Measurements from ENCODE around the gene CXorf58. TPM values are rescaled to one million over a fixed set of nuclear protein-coding genes. Genes with fewer than 3 reads are reported as not detected.
"Not testable (repeated sequence)": the region's sequence is repeated elsewhere in the genome, so short reads cannot be mapped to it uniquely, and the experiment has no call there.

CXorf58 gene
- total RNA-seq (not detected in 2 replicates), polyA plus RNA-seq (not detected in 2 replicates), polyA minus RNA-seq (ENCODE audit: low replicate concordance) (not detected in 2 replicates)
- not detected in 2 replicates for polyA plus RNA-seq (2012)

GRCh38 chrX:23907498-23908218, at the start of gene CXorf58, which contains the start of gene APOO:
TSS of gene CXorf58 (plus strand) at chrX:23908006. CDS start at chrX:23910303, 2,297 bp downstream.
TSS of gene APOO (minus strand) at chrX:23907938. CDS start at chrX:23907702, 236 bp downstream.
- Histone ChIP-seq H3K4me1 (ENCODE audit: control insufficient read depth, extremely low read depth, insufficient read depth, low read length) (no peaks in the 10 kb centered on the region), H3K27me3 (ENCODE audit: control insufficient read depth, insufficient read depth, low read length) (no peaks in the 10 kb centered on the region), H3K4me2 (ENCODE audit: extremely low read depth, insufficient read depth, low read length) (peak within 1 kb of the TSS; percentile 71), H3K9ac (ENCODE audit: insufficient read depth, low read length) (peak within 1 kb of the TSS; percentile 66), H3K9me3 (ENCODE audit: control insufficient read depth, insufficient read depth, low read depth, low read length) (no peaks in the 10 kb centered on the region), H4K20me1 (ENCODE audit: control insufficient read depth, extremely low read depth, insufficient read depth, low read length) (no peaks in the 10 kb centered on the region), H3K36me3 (ENCODE audit: control insufficient read depth, insufficient read depth, low read length) (no peaks in the 10 kb centered on the region), H3K4me3 (replicated peaks in 1 of 4; ENCODE audit: control extremely low read depth in 1 of 4, insufficient read depth in 1 of 4, low read depth in 3 of 4, low read length in 4 of 4) (peak within 1 kb of the TSS; percentile 50 to 73 (median 60)), H3K27ac (ENCODE audit: insufficient read depth, low read length) (peak within 1 kb of the TSS; percentile 65), H3K79me2 (ENCODE audit: control insufficient read depth, insufficient read depth, low read length) (no peaks in the 10 kb centered on the region), H2AFZ (ENCODE audit: low read length) (peak within 1 kb of the TSS; percentile 68)
- TF ChIP-seq EZH2 (IDR thresholded peaks at IDR 0.05; ENCODE audit: low read length, missing control alignments) (no peak), CTCF (conservative IDR thresholded peaks at IDR 0.05 in 1 of 2, IDR thresholded peaks at IDR 0.05 in 1 of 2; ENCODE audit: low read depth in 1 of 2, low read length in 2 of 2) (peak; percentile 55 to 65)
- peak; percentile 86 to 90 for DNase-seq (ENCODE audit: low read depth in 2 of 2)

GRCh38 chrX:23859238-23859637, 48.6 kb upstream of the CXorf58 start:
- H3K79me2 ChIP-seq (ENCODE audit: control insufficient read depth, insufficient read depth, low read length); H3K27ac ChIP-seq (ENCODE audit: insufficient read depth, low read length); H3K4me3 ChIP-seq (replicated peaks in 1 of 4; ENCODE audit: control extremely low read depth in 1 of 4, insufficient read depth in 1 of 4, low read depth in 3 of 4, low read length in 4 of 4); H3K4me2 ChIP-seq (ENCODE audit: extremely low read depth, insufficient read depth, low read length); H3K9me3 ChIP-seq (ENCODE audit: control insufficient read depth, insufficient read depth, low read depth, low read length); H3K27me3 ChIP-seq (ENCODE audit: control insufficient read depth, insufficient read depth, low read length); H3K4me1 ChIP-seq (ENCODE audit: control insufficient read depth, extremely low read depth, insufficient read depth, low read length); H3K9ac ChIP-seq (ENCODE audit: insufficient read depth, low read length); H3K36me3 ChIP-seq (ENCODE audit: control insufficient read depth, insufficient read depth, low read length); DNase-seq (ENCODE audit: low read depth in 2 of 2); H2AFZ ChIP-seq (ENCODE audit: low read length); H4K20me1 ChIP-seq (ENCODE audit: control insufficient read depth, extremely low read depth, insufficient read depth, low read length): not testable (repeated sequence)

- Histone ChIP-seq H3K4me2 (ENCODE audit: extremely low read depth, insufficient read depth, low read length) (no peak overlapping the region), H3K9ac (ENCODE audit: insufficient read depth, low read length) (no peak overlapping the region), H3K9me3 (ENCODE audit: control insufficient read depth, insufficient read depth, low read depth, low read length) (no peaks in the 10 kb centered on the region), H3K27me3 (ENCODE audit: control insufficient read depth, insufficient read depth, low read length) (no peaks in the 10 kb centered on the region), H4K20me1 (ENCODE audit: control insufficient read depth, extremely low read depth, insufficient read depth, low read length) (no peaks in the 10 kb centered on the region), H2AFZ (ENCODE audit: low read length) (no peak overlapping the region), H3K79me2 (ENCODE audit: control insufficient read depth, insufficient read depth, low read length) (no peaks in the 10 kb centered on the region), H3K4me3 (replicated peaks in 1 of 4; ENCODE audit: control extremely low read depth in 1 of 4, insufficient read depth in 1 of 4, low read depth in 3 of 4, low read length in 4 of 4) (no peak overlapping the region), H3K27ac (ENCODE audit: insufficient read depth, low read length) (no peak overlapping the region), H3K4me1 (ENCODE audit: control insufficient read depth, extremely low read depth, insufficient read depth, low read length) (no peaks in the 10 kb centered on the region), H3K36me3 (ENCODE audit: control insufficient read depth, insufficient read depth, low read length) (no peaks in the 10 kb centered on the region)
- no peak for DNase-seq (ENCODE audit: low read depth in 2 of 2)
- TF ChIP-seq CTCF (conservative IDR thresholded peaks at IDR 0.05 in 1 of 2, IDR thresholded peaks at IDR 0.05 in 1 of 2; ENCODE audit: low read depth in 1 of 2, low read length in 2 of 2) (no peak), EZH2 (IDR thresholded peaks at IDR 0.05; ENCODE audit: low read length, missing control alignments) (no peak)
These were observed 46.5 kb upstream of the CXorf58 start for GRCh38 chrX:23861215-23861896.

DNA sequence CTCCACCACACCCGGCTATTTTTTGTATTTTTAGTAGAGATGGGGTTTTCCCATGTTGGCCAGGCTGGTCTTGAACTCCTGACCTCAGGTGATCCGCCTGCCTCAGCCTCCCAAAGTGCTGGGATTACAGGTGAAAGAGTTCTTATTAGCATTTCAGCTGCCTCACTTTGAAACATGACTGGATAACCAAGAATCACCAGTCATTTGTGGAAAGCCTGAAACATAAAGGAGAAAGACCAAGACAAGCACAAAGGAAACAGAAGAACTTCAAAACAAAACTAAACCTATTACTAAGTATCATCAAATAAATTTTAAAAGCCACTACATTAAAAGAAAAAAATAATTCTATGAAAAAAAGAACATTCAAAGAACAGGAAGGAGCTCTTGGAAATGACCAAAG, 45.9 kb upstream of the CXorf58 start:
- not testable (repeated sequence) for H2AFZ ChIP-seq (ENCODE audit: low read length); DNase-seq (ENCODE audit: low read depth in 2 of 2)

More for the DNA sequence above, 45.9 kb upstream of the CXorf58 start:
- not testable (repeated sequence) for H3K9ac ChIP-seq (ENCODE audit: insufficient read depth, low read length); H3K4me3 ChIP-seq (replicated peaks in 1 of 4; ENCODE audit: control extremely low read depth in 1 of 4, insufficient read depth in 1 of 4, low read depth in 3 of 4, low read length in 4 of 4); H3K79me2 ChIP-seq (ENCODE audit: control insufficient read depth, insufficient read depth, low read length); H4K20me1 ChIP-seq (ENCODE audit: control insufficient read depth, extremely low read depth, insufficient read depth, low read length); H3K4me1 ChIP-seq (ENCODE audit: control insufficient read depth, extremely low read depth, insufficient read depth, low read length); H3K27ac ChIP-seq (ENCODE audit: insufficient read depth, low read length); H3K27me3 ChIP-seq (ENCODE audit: control insufficient read depth, insufficient read depth, low read length); H3K4me2 ChIP-seq (ENCODE audit: extremely low read depth, insufficient read depth, low read length); H3K36me3 ChIP-seq (ENCODE audit: control insufficient read depth, insufficient read depth, low read length); H3K9me3 ChIP-seq (ENCODE audit: control insufficient read depth, insufficient read depth, low read depth, low read length)

All from fibroblast of lung (primary cell).